ENCODE measurements around the gene DIAPH2.
"Not testable (repeated sequence)": the region's sequence is repeated elsewhere in the genome, so short reads cannot be mapped to it uniquely, and the experiment has no call there.

Gene DIAPH2

GRCh38 chrX:96719161-96719875, 34.7 kb downstream of the DIAPH2 start:
- DNase-seq (ENCODE audit: low spot score): no peak

- DNase-seq (ENCODE audit: low spot score): no peak
Measured at GRCh38 chrX:96721354-96721753, 36.7 kb downstream of the DIAPH2 start.

- peak; percentile 1 for DNase-seq (ENCODE audit: low spot score)
Measured at GRCh38 chrX:96722781-96723180, 38.1 kb downstream of the DIAPH2 start.

GRCh38 chrX:96729053-96729452, 44.4 kb downstream of the DIAPH2 start:
- DNase-seq (ENCODE audit: low spot score): no peak

- no peak for DNase-seq (ENCODE audit: low spot score)
Measured at GRCh38 chrX:96729868-96730643, 45.4 kb downstream of the DIAPH2 start.

- DNase-seq (ENCODE audit: low spot score): not testable (repeated sequence)
Measured at GRCh38 chrX:96731000-96731399, 46.4 kb downstream of the DIAPH2 start.

GRCh38 chrX:96743367-96744073, 58.9 kb downstream of the DIAPH2 start:
- DNase-seq (ENCODE audit: low spot score): no peak

GRCh38 chrX:96752781-96753180, 68.1 kb downstream of the DIAPH2 start:
- DNase-seq (ENCODE audit: low spot score): no peak

- no peak for DNase-seq (ENCODE audit: low spot score)
Measured at GRCh38 chrX:96753230-96753629, 68.6 kb downstream of the DIAPH2 start.

- DNase-seq (ENCODE audit: low spot score): no peak
Measured at GRCh38 chrX:96756491-96756890, 71.8 kb downstream of the DIAPH2 start.

- no peak for DNase-seq (ENCODE audit: low spot score)
Measured at GRCh38 chrX:96761566-96761965, 76.9 kb downstream of the DIAPH2 start.

- DNase-seq (ENCODE audit: low spot score): no peak
Measured at GRCh38 chrX:96763608-96764007, 79.0 kb downstream of the DIAPH2 start.

GRCh38 chrX:96764864-96765263, 80.2 kb downstream of the DIAPH2 start:
- no peak for DNase-seq (ENCODE audit: low spot score)

- no peak for DNase-seq (ENCODE audit: low spot score)
Measured at GRCh38 chrX:96770315-96770714, 85.7 kb downstream of the DIAPH2 start.

- DNase-seq (ENCODE audit: low spot score): no peak
Measured at GRCh38 chrX:96771486-96771885, 86.8 kb downstream of the DIAPH2 start.

GRCh38 chrX:96774116-96774515, 89.5 kb downstream of the DIAPH2 start:
- DNase-seq (ENCODE audit: low spot score): no peak

- no peak for DNase-seq (ENCODE audit: low spot score)
Measured at GRCh38 chrX:96776966-96777365, 92.3 kb downstream of the DIAPH2 start.

GRCh38 chrX:96791559-96791958, 106.9 kb downstream of the DIAPH2 start:
- no peak for DNase-seq (ENCODE audit: low spot score)

GRCh38 chrX:96792047-96792446, 107.4 kb downstream of the DIAPH2 start:
- no peak for DNase-seq (ENCODE audit: low spot score)

- DNase-seq (ENCODE audit: low spot score): no peak
Measured at GRCh38 chrX:96798982-96799381, 114.3 kb downstream of the DIAPH2 start.

GRCh38 chrX:96807318-96807717, 122.7 kb downstream of the DIAPH2 start:
- no peak for DNase-seq (ENCODE audit: low spot score)

GRCh38 chrX:96820935-96821334, 136.3 kb downstream of the DIAPH2 start:
- DNase-seq (ENCODE audit: low spot score): no peak

- no peak for DNase-seq (ENCODE audit: low spot score)
Measured at GRCh38 chrX:96824166-96824565, 139.5 kb downstream of the DIAPH2 start.
